ENCODE data around the gene ADK. TPM values are rescaled to one million over a fixed set of nuclear protein-coding genes. Genes with fewer than 3 reads are reported as not detected.
A peak's percentile ranks its signal among the peaks of the same experiment; 100 is the strongest.

ADK gene
- total RNA-seq, 1 experiment from 2014 or later, result 159 TPM

DNA sequence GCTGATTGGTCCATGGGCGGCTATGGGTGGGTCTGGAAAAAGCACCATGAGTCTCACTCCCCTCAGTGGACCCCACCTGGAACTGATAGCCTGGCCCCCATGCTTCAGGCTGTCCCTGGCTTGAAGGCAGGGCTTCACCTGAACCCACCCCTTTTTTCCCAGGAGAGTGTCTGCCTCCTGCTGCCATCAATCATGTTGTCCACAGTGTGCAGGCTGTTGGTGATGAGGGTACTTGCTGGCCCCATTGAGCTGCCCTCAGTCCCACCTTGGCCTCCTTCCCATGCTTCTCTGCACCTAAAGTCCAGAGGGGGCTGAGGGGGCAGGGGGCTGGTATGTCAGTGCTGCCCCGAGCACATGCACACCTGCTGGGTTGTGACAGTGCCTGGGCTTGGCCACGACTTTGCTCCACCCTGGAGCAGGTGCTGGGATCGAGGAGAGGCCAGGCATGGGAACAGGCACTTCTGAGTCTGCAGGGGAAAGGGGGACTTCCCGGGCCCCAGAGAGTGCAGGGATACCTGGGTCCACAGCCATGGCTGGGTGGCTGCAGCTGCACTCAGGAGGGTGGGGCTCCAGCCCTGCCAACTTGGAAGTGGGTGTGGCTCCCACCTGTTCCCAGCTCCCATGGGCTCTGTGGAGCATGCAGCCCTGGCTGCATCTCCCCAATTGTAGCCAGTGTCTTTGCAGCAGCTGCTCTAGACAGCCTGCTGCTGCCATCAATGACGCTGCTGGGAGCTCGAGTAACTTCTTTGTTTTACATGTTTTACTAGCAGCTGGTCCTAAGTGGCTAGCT, 56.9 kb downstream of the ADK start:
- H3K4me2 ChIP-seq, result no peak overlapping the region
- intact Hi-C loops (cut with micrococcal nuclease; ENCODE audit: unreplicated experiment), result no loop called here
- no peak overlapping the region for H2AFZ ChIP-seq
- H3K4me1 ChIP-seq (replicated peaks; ENCODE audit: insufficient read depth), result peaks cover 17% of the 10 kb centered on the region
- H3K9me2 ChIP-seq (ENCODE audit: insufficient read depth), result no peaks in the 10 kb centered on the region
- H3K27ac ChIP-seq, result no peak overlapping the region
- TF ChIP-seq, protein P1, sequence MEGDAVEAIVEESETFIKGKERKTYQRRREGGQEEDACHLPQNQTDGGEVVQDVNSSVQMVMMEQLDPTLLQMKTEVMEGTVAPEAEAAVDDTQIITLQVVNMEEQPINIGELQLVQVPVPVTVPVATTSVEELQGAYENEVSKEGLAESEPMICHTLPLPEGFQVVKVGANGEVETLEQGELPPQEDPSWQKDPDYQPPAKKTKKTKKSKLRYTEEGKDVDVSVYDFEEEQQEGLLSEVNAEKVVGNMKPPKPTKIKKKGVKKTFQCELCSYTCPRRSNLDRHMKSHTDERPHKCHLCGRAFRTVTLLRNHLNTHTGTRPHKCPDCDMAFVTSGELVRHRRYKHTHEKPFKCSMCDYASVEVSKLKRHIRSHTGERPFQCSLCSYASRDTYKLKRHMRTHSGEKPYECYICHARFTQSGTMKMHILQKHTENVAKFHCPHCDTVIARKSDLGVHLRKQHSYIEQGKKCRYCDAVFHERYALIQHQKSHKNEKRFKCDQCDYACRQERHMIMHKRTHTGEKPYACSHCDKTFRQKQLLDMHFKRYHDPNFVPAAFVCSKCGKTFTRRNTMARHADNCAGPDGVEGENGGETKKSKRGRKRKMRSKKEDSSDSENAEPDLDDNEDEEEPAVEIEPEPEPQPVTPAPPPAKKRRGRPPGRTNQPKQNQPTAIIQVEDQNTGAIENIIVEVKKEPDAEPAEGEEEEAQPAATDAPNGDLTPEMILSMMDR (conservative IDR thresholded peaks at IDR 0.05), result no peak
- TF ChIP-seq EZH2 (IDR thresholded peaks at IDR 0.05; ENCODE audit: low read depth), result no peak
- CTCF ChIA-PET, result no interaction called here
- H3K79me2 ChIP-seq (ENCODE audit: low read depth), result peaks cover 41% of the 10 kb centered on the region
- POLR2A ChIA-PET (ENCODE audit: unreplicated experiment), result interaction anchor here (0.7 kb wide), 1 partner anchor 32 kb away, joined by 5 read pairs; no protein-coding TSS in a partner anchor
- BruUV-seq (replicated peaks), result no TSS peak
- DNase-seq, result no peak
- H3K9me3 ChIP-seq (ENCODE audit: insufficient read depth, low read depth), result no peaks in the 10 kb centered on the region
- no peaks in the 10 kb centered on the region for H4K20me1 ChIP-seq (ENCODE audit: insufficient read depth)
- H3K36me3 ChIP-seq (ENCODE audit: low read depth), result 0 out of 2 replicates have a peak, but pooled peaks cover 19% of the 10 kb centered on the region
- no peak overlapping the region for H3K4me3 ChIP-seq
- H3K27me3 ChIP-seq (ENCODE audit: insufficient read depth, low read depth), result no peaks in the 10 kb centered on the region
- H3F3A ChIP-seq (ENCODE audit: insufficient read depth, low read depth), result peaks cover 7% of the 10 kb centered on the region; the same call in 1 of the 2 replicates

DNA sequence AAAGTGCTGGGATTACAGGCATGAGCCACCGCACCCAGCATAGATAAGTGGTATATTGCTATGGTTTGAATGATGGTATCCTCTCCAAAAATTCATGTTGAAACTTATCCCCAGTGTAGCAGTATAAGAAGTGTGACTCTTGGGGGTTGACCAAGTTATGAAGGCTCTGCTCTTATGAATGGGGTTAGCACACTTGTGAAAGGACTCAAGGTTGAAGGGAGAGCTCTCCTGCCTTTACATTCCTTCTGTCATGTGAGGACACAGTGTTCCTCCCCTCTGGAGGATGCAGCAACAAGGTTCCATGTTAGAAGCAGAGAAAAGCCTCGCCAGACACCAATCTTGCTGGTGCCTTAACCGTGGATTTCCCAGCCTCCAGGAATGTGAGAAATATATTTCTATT, 58.0 kb downstream of the ADK start:
- BruUV-seq (replicated peaks), result no TSS peak
- CTCF ChIA-PET, result no interaction called here
- TF ChIP-seq, protein P1 (conservative IDR thresholded peaks at IDR 0.05), result no peak
- TF ChIP-seq EZH2 (IDR thresholded peaks at IDR 0.05; ENCODE audit: low read depth), result no peak

DNA sequence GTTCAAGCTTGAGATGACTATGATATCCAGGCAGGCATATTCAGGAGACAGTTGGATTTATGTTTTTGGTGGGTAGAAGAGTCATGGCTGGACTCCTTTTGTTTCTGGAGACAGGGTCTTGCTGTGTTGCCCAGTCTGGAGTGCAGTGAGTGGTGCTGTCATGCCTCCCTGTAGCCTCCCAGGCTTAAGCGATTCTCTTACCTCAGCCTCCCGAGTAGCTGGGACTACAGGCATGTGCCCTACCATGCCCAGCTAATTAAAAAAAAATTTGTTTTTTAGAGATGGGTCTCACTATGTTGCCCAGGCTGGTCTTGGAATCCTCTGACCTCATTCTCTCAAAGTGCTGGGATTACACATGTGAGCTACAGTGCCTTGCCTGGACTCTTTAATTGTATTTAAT, 62.0 kb downstream of the ADK start:
- no peak overlapping the region for H3K4me3 ChIP-seq
- 0 out of 2 replicates have a peak, but pooled peaks cover 12% of the 10 kb centered on the region for H3K4me1 ChIP-seq (replicated peaks; ENCODE audit: insufficient read depth)
- TF ChIP-seq, protein P1 (conservative IDR thresholded peaks at IDR 0.05), result no peak
- H3K36me3 ChIP-seq (ENCODE audit: low read depth), result peaks cover 10% of the 10 kb centered on the region; the same call in 1 of the 2 replicates
- H3K79me2 ChIP-seq (ENCODE audit: low read depth), result peaks cover 53% of the 10 kb centered on the region
- ChIA-PET CTCF (no interaction called here), POLR2A (ENCODE audit: unreplicated experiment) (interaction anchor here (0.6 kb wide), 1 partner anchor 14 kb away, joined by 3 read pairs; no protein-coding TSS in a partner anchor)
- H2AFZ ChIP-seq, result no peak overlapping the region
- DNase-seq, result no peak
- H3K27me3 ChIP-seq (ENCODE audit: insufficient read depth, low read depth), result no peaks in the 10 kb centered on the region
- no peaks in the 10 kb centered on the region for H4K20me1 ChIP-seq (ENCODE audit: insufficient read depth)
- no TSS peak for BruUV-seq (replicated peaks)
- no peak overlapping the region; the same call in 1 of the 2 replicates for H3K4me2 ChIP-seq
- intact Hi-C loops (cut with micrococcal nuclease; ENCODE audit: unreplicated experiment), result loop anchor here (1.0 to 5.0 kb wide), 2 partner anchors 36 to 62 kb away; partner anchors contain the start of gene ADK
- no peaks in the 10 kb centered on the region for H3K9me3 ChIP-seq (ENCODE audit: insufficient read depth, low read depth)
- H3K9me2 ChIP-seq (ENCODE audit: insufficient read depth), result no peaks in the 10 kb centered on the region
- H3K27ac ChIP-seq, result peak overlapping the region; percentile 64
- peaks cover 4% of the 10 kb centered on the region; the same call in 1 of the 2 replicates for H3F3A ChIP-seq (ENCODE audit: insufficient read depth, low read depth)

More for the DNA sequence above, 58.0 kb downstream of the ADK start:
- 0 out of 2 replicates have a peak, but pooled peaks cover 14% of the 10 kb centered on the region for H3K36me3 ChIP-seq (ENCODE audit: low read depth)
- peaks cover 46% of the 10 kb centered on the region for H3K79me2 ChIP-seq (ENCODE audit: low read depth)
- no peaks in the 10 kb centered on the region for H3K9me2 ChIP-seq (ENCODE audit: insufficient read depth)
- no peaks in the 10 kb centered on the region for H4K20me1 ChIP-seq (ENCODE audit: insufficient read depth)
- no peak overlapping the region for H2AFZ ChIP-seq
- H3K4me1 ChIP-seq (replicated peaks; ENCODE audit: insufficient read depth), result peaks cover 24% of the 10 kb centered on the region
- no peak overlapping the region for H3K4me2 ChIP-seq
- H3K27me3 ChIP-seq (ENCODE audit: insufficient read depth, low read depth), result no peaks in the 10 kb centered on the region
- no peak overlapping the region for H3K4me3 ChIP-seq
- H3K9me3 ChIP-seq (ENCODE audit: insufficient read depth, low read depth), result no peaks in the 10 kb centered on the region
- intact Hi-C loops (cut with micrococcal nuclease; ENCODE audit: unreplicated experiment), result no loop called here
- POLR2A ChIA-PET (ENCODE audit: unreplicated experiment), result no interaction called here
- no peak overlapping the region for H3K27ac ChIP-seq
- DNase-seq, result no peak
- peaks cover 11% of the 10 kb centered on the region for H3F3A ChIP-seq (ENCODE audit: insufficient read depth, low read depth)
